Neural progenitor cell (in vitro differentiated cells): ENCODE data around the gene ZNF143. TPM values are rescaled to one million over a fixed set of nuclear protein-coding genes. Genes with fewer than 3 reads are reported as not detected.
"Not testable (repeated sequence)": the region's sequence is repeated elsewhere in the genome, so short reads cannot be mapped to it uniquely, and the experiment has no call there.

ENCODE experiments used
- DNase-seq: peaks from one replicate; pipeline ENCODE4 v3.0.0-alpha.2; 2016; ENCODE audit warnings: low spot score
- H2AFZ ChIP-seq: fragments of 200-600 bp; sonication (generic); replicated peaks from 2 replicates; pipeline ENCODE4 v1.6.1; 2016; ENCODE audit warnings: antibody characterized with exemption
- H3F3A ChIP-seq: fragments of 200-600 bp; sonication (generic); 2 replicates; pipeline ENCODE4 v1.6.1; 2016; ENCODE audit warnings: antibody characterized with exemption, low read depth
- H3K27ac ChIP-seq: fragments of 200-600 bp; sonication (generic); 2 replicates; pipeline ENCODE4 v1.5.1; 2016; ENCODE audit warnings: mild to moderate bottlenecking
- H3K27me3 ChIP-seq: fragments of 200-600 bp; sonication (generic); 2 replicates; pipeline ENCODE4 v1.6.1; 2016; ENCODE audit warnings: mild to moderate bottlenecking, moderate library complexity
- H3K36me3 ChIP-seq: fragments of 200-600 bp; sonication (generic); 2 replicates; pipeline ENCODE4 v1.5.1; 2016
- H3K4me1 ChIP-seq: fragments of 200-600 bp; sonication (generic); 2 replicates; pipeline ENCODE4 v1.6.1; 2016; ENCODE audit warnings: mixed run types
- H3K4me2 ChIP-seq: fragments of 200-600 bp; sonication (generic); 2 replicates; pipeline ENCODE4 v1.6.1; 2016
- H3K4me3 ChIP-seq: fragments of 200-600 bp; sonication (generic); 2 replicates; pipeline ENCODE4 v1.5.1; 2016
- H3K79me2 ChIP-seq: fragments of 200-600 bp; sonication (generic); 2 replicates; pipeline ENCODE4 v1.6.1; 2016; ENCODE audit warnings: low read depth
- H3K9ac ChIP-seq: fragments of 200-600 bp; sonication (generic); 2 replicates; pipeline ENCODE4 v1.6.1; 2016
- H3K9me3 ChIP-seq: fragments of 200-600 bp; sonication (generic); 2 replicates; pipeline ENCODE4 v1.5.1; 2016; ENCODE audit warnings: low read depth
- H4K20me1 ChIP-seq: fragments of 200-600 bp; sonication (generic); 2 replicates; pipeline ENCODE4 v1.6.1; 2016; ENCODE audit warnings: low read depth
- H3K27ac Mint-ChIP-seq: 3 replicates; pipeline ENCODE4 v1.8.0; 2021; ENCODE audit warnings: mixed read lengths
- H3K27me3 Mint-ChIP-seq: 2 replicates; pipeline ENCODE4 v1.8.0; 2022; ENCODE audit warnings: low read depth, mild to moderate bottlenecking, inconsistent platforms, moderate library complexity, mixed read lengths; ENCODE audit not compliant: insufficient read depth
- H3K36me3 Mint-ChIP-seq: 3 replicates; pipeline ENCODE4 v1.8.0; 2021; ENCODE audit warnings: mixed read lengths
- H3K4me1 Mint-ChIP-seq: 3 replicates; pipeline ENCODE4 v1.8.0; 2021; ENCODE audit warnings: mixed read lengths
- H3K4me3 Mint-ChIP-seq: 3 replicates; pipeline ENCODE4 v1.8.0; 2021; ENCODE audit warnings: mild to moderate bottlenecking, moderate library complexity, mixed read lengths
- H3K9me3 Mint-ChIP-seq: 3 replicates; pipeline ENCODE4 v1.8.0; 2020; ENCODE audit warnings: mixed read lengths
- EZH2 ChIP-seq: fragments of 200-600 bp; sonication (generic); IDR thresholded peaks from 2 replicates; pipeline ENCODE4 v1.6.1; 2017; ENCODE audit warnings: antibody characterized with exemption, mild to moderate bottlenecking, moderate library complexity
- EZH2phosphoT487 ChIP-seq: fragments of 200-600 bp; sonication (generic); IDR thresholded peaks from 2 replicates; pipeline ENCODE4 v1.6.1; 2017; ENCODE audit warnings: antibody characterized with exemption
- total RNA-seq: library from RNA; depleted of rRNA; stranded (reverse); fragments of >200 nt; gene quantifications from 2 replicates; pipeline ENCODE4 v1.2.3, GENCODE V29; 2015; ENCODE audit warnings: low replicate concordance
- TF ChIP-seq, protein P1 (sequence below): fragments of 200-600 bp; sonication (generic); IDR thresholded peaks from 2 replicates; pipeline ENCODE4 v1.5.1; 2017; ENCODE audit warnings: antibody characterized with exemption, mild to moderate bottlenecking

Gene ZNF143
- total RNA-seq, 1 donor from 2014 or later, result 56.9 TPM

- TF ChIP-seq EZH2 (no peak), EZH2phosphoT487 (no peak)
- TF ChIP-seq, protein P1, sequence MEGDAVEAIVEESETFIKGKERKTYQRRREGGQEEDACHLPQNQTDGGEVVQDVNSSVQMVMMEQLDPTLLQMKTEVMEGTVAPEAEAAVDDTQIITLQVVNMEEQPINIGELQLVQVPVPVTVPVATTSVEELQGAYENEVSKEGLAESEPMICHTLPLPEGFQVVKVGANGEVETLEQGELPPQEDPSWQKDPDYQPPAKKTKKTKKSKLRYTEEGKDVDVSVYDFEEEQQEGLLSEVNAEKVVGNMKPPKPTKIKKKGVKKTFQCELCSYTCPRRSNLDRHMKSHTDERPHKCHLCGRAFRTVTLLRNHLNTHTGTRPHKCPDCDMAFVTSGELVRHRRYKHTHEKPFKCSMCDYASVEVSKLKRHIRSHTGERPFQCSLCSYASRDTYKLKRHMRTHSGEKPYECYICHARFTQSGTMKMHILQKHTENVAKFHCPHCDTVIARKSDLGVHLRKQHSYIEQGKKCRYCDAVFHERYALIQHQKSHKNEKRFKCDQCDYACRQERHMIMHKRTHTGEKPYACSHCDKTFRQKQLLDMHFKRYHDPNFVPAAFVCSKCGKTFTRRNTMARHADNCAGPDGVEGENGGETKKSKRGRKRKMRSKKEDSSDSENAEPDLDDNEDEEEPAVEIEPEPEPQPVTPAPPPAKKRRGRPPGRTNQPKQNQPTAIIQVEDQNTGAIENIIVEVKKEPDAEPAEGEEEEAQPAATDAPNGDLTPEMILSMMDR, result no peak
- Histone ChIP-seq H3K27me3 (no peaks in the 10 kb centered on the region), H3K4me1 (no peaks in the 10 kb centered on the region), H3K9me3 (no peaks in the 10 kb centered on the region), H2AFZ (no peak overlapping the region), H3K4me2 (no peak overlapping the region), H3K36me3 (peaks cover 12% of the 10 kb centered on the region), H3K79me2 (no peaks in the 10 kb centered on the region), H4K20me1 (no peaks in the 10 kb centered on the region), H3K4me3 (no peak overlapping the region), H3K9ac (no peak overlapping the region), H3K27ac (no peak overlapping the region), H3F3A (no peaks in the 10 kb centered on the region)
- Mint-ChIP-seq H3K4me1 (peaks cover 3% of the 10 kb centered on the region), H3K27me3 (no peaks in the 10 kb centered on the region), H3K4me3 (no peak overlapping the region), H3K9me3 (no peaks in the 10 kb centered on the region), H3K27ac (no peak overlapping the region), H3K36me3 (peaks cover 46% of the 10 kb centered on the region)
- DNase-seq, result no peak
These were observed 51.7 kb downstream of the ZNF143 start for GRCh38 chr11:9512370-9513019.

DNA sequence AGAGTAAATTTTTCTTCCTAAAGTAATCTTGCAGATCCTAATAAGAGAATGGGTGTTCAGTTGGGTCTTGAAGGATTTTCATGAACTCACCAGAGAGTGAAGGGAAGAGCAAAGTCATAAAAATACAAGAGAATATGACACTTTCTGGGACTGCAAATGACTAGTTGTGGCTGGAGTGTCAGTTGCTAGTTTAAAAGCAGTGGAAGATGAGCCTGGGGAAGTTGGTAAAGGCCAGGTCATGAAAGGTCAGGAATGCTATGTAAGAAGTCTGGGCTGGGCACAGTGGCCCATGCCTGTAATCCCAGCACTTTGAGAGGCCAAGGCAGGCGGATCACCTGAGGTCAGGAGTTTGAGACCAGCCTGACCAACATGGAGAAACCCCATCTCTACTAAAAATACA lies 53.8 kb downstream of the ZNF143 start:
- not testable (repeated sequence) for H3K4me3 Mint-ChIP-seq, H3K4me1 Mint-ChIP-seq, H3K9me3 Mint-ChIP-seq, H3K4me3 ChIP-seq, H3K79me2 ChIP-seq, DNase-seq, H3F3A ChIP-seq, H4K20me1 ChIP-seq, H2AFZ ChIP-seq, H3K27me3 Mint-ChIP-seq, H3K27ac ChIP-seq, H3K4me2 ChIP-seq, H3K4me1 ChIP-seq, H3K27me3 ChIP-seq, H3K9me3 ChIP-seq, H3K9ac ChIP-seq, H3K27ac Mint-ChIP-seq
- peaks cover 20% of the 10 kb centered on the region for H3K36me3 ChIP-seq
- peaks cover 49% of the 10 kb centered on the region for H3K36me3 Mint-ChIP-seq

- Histone ChIP-seq H3F3A (no peaks in the 10 kb centered on the region), H3K9me3 (no peaks in the 10 kb centered on the region), H3K9ac (no peak overlapping the region), H3K79me2 (no peaks in the 10 kb centered on the region), H3K4me3 (no peak overlapping the region), H4K20me1 (no peaks in the 10 kb centered on the region), H3K4me2 (no peak overlapping the region), H2AFZ (no peak overlapping the region), H3K4me1 (no peaks in the 10 kb centered on the region), H3K27ac (no peak overlapping the region), H3K36me3 (peaks cover 23% of the 10 kb centered on the region), H3K27me3 (no peaks in the 10 kb centered on the region)
- H3K27me3 Mint-ChIP-seq, result no peaks in the 10 kb centered on the region
- no peak overlapping the region for H3K27ac Mint-ChIP-seq
- TF ChIP-seq EZH2phosphoT487 (no peak), EZH2 (no peak)
- TF ChIP-seq, protein P1, result no peak
- H3K4me3 Mint-ChIP-seq, result no peak overlapping the region
- peaks cover 47% of the 10 kb centered on the region for H3K36me3 Mint-ChIP-seq
- peaks cover 3% of the 10 kb centered on the region for H3K4me1 Mint-ChIP-seq
- H3K9me3 Mint-ChIP-seq, result no peaks in the 10 kb centered on the region
- no peak for DNase-seq
These were observed 55.3 kb downstream of the ZNF143 start for GRCh38 chr11:9516113-9516512.

DNA sequence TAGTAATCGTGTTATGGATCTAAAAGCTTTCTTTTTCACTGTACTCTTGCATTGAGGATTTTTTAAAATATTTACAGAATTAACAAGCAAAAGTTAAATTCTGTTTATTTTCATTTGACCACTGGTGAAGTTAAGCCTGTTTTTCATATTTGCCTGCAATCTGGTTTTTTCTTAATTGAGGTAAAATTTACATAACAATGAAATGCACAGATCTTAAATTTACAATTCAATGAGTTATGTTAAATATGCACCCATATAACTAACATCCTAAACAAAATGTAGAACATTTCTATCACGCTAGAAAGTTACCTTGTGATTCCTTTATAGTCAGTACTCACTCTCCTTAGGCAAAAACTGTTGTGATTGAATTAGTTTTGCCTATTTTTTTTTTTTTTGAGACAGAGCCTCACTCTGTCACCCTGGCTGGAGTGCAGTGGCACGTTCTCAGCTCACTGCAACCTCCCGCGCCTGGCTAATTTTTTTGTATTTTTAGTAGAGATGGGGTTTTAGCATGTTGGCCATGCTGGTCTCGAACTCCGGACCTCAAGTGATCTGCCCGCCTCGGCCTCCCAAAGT lies 58.1 kb downstream of the ZNF143 start:
- Histone ChIP-seq H3K4me2 (no peak overlapping the region), H4K20me1 (no peaks in the 10 kb centered on the region), H2AFZ (no peak overlapping the region), H3K27ac (no peak overlapping the region), H3K4me1 (no peaks in the 10 kb centered on the region), H3K4me3 (no peak overlapping the region), H3F3A (peaks cover 3% of the 10 kb centered on the region), H3K79me2 (no peaks in the 10 kb centered on the region), H3K36me3 (peaks cover 23% of the 10 kb centered on the region), H3K9ac (no peak overlapping the region), H3K9me3 (no peaks in the 10 kb centered on the region), H3K27me3 (no peaks in the 10 kb centered on the region)
- no peak overlapping the region for H3K27ac Mint-ChIP-seq
- no peaks in the 10 kb centered on the region for H3K27me3 Mint-ChIP-seq
- TF ChIP-seq EZH2phosphoT487, result no peak
- TF ChIP-seq EZH2, result no peak
- TF ChIP-seq, protein P1, result no peak
- DNase-seq, result no peak
- H3K4me1 Mint-ChIP-seq, result peaks cover 6% of the 10 kb centered on the region
- no peaks in the 10 kb centered on the region for H3K9me3 Mint-ChIP-seq
- H3K36me3 Mint-ChIP-seq, result peaks cover 43% of the 10 kb centered on the region
- H3K4me3 Mint-ChIP-seq, result no peak overlapping the region
